DMS 273 (cell line): ENCODE measurements around the gene TANGO6.

Source experiments
- DNase-seq: peaks from one replicate; lab custom pipeline; 2025; ENCODE audit not compliant: unreplicated experiment; lab: John Stamatoyannopoulos, UW

TANGO6 gene

GRCh38 chr16:68860978-68861892, 17.9 kb downstream of the TANGO6 start:
- no peak for DNase-seq

DNA sequence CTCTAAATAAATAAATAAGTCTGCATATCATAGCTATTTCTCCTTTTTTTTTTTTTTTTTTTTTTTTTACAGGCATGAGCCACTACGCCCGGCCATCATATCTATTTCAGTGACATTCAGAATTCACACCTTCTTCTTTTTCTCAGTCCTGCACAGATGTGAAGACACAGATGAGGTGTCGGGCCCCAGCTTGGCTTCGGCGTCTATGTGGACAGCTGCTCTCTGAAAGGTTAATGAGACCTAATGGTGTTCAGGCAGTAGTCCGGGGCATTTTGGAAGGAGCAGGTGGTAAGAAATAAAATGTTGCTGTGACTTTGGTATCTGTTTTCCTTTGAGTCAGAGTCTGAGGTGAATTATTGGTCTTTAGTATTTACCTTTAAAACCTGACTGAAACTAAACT, 23.6 kb downstream of the TANGO6 start:
- peak; percentile 26 for DNase-seq

- no peak for DNase-seq
Measured at GRCh38 chr16:68869492-68870088, 26.3 kb downstream of the TANGO6 start.

DNA sequence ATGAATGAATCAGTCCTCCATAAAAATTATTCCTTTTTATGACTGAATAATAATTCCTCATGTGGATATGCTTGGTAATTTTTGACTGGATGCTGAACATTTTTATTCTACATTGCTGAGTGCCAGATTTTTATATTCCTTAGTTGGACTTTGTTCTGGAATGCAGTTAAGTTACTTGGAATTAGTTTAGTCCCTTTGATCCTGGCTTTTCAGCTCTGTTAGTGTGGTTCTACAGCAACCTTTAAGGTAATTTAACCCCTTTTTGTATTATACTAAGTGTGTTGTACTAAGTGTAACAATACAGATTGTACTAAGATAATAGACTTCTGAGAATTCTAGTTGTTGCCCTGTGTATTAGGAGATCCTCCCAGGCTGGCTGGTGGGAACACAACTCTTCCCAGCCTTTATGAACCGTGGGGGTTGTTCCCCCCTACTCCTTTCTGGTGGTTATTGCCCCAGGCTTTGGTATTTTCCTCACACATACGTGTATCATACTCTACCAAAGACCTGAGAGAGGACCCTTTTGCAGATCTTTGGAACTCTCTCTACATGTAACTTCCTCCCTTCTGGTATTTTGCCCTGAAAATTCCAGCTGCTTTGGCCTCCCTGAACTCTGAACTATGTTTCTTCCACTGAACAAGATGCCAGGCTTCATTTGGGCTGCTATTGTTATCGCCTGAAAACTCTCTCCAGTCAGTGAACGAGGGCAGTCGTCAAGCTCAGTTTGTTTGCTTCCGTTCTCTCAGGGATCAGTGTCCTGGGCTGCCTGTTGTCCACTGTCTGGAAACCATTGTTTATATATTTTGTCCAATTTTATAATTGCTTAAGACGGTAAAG, 30.5 kb downstream of the TANGO6 start:
- no peak for DNase-seq

DNA sequence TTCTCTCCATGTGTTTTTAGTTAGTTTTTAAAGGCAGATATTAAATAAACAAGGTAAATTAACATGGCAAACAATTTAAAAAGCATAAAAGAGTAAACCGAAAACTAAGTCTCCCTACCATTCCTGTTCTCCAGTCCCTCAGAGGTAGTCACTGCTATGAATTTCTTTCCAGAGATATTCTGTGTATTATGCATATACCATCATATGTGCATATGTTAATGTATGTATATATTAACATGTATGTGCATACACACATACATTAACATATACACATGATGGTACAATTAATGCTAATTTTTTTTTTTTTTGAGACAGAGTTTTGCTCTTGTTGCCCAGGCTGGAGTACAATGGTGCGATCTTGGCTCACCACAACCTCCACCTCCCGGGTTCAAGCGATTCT, 32.5 kb downstream of the TANGO6 start:
- DNase-seq: no peak

- no peak for DNase-seq
Measured at GRCh38 chr16:68883685-68884084, 40.4 kb downstream of the TANGO6 start.

DNA sequence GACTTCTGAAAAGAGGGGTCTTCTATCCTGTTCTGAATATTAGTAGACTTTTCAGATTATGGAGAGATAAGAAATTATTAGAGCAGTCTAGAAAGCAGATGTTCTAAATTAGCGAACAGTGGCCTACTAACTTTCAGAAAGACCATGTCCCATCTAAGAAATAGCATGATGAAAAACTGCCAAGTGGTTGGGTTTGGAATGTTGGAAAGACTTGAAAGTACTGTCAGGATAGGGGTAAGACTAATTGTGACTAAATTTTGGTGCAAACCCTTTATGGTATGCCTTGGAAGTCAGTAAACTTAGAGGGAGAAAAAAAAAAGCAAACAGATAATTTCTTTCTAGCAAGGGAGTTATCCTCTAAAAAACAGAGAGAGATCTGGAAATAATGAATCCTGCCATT, 41.1 kb downstream of the TANGO6 start:
- no peak for DNase-seq

GRCh38 chr16:68884861-68885720, 41.8 kb downstream of the TANGO6 start:
- peak; percentile 16 for DNase-seq

- no peak for DNase-seq
Measured at GRCh38 chr16:68887107-68887506, 43.8 kb downstream of the TANGO6 start.

DNA sequence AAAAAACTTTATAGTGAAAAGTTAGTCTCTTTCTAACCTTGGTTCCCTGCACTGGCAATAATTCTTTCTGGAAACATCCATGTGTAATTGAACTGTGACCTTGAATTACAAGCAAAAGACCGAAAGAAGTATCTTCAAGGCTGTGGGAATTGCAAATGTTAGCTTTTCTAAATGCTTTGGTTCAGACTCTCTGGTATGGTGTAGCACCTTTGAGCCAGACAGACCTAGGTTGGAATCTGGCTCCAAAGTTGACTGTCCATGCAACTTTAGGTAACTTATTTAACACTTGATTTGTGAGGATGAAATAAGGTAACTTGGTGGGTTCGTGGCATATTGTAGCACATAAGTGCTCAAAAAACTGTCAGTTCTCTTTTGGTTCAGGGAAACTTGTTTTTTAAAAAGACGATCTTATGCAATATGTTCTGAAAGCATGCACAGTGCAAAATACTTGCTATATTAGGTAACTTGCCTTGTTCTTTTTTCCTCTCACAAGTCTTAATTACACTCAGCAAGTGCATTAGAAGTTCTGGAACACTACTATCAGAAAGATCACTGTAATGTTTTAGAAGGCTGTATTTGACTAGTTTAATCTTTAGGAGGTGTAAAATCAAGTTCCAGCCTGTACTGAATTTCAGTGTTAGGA, 46.3 kb downstream of the TANGO6 start:
- no peak for DNase-seq

DNA sequence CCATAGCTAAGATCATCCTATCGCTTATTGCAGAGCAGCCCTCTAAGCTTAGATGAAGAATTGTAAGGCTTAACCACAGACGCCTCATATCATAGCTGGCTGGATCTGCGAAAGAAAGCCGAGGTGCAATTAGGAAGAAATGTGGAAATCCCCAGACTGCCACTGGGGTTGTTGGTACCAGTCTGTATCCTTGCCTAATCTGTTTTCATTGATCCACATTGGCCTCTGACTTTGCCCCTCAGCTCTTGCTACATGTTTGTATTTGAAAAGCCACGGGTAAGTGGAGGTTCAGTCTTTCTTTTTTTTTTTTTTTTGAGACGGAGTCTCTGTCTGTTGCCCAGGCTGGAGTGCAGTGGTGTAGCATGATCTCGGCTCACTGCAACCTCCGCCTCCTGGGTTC, 48.9 kb downstream of the TANGO6 start:
- DNase-seq: no peak

DNA sequence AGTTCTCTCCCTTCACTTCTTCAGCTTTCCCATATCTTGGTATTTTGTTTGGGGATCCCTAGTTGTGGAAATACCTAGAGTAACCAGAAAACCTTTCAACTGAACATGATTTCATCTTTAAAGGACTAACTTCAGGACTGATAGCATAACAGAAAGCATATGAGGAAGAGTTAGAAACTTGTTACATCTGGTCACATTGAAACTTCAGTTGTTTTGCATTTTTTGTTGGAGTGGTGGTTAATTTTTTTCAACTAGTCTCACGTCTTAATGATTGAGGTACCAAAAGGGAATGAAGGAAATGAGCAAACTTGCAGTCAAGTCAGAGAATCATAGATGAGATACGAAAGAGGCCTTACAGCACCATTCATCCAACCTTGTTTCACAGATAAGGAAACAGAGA, 49.6 kb downstream of the TANGO6 start:
- DNase-seq: no peak

- DNase-seq: peak; percentile 7
Measured at GRCh38 chr16:68893710-68894705, 50.7 kb downstream of the TANGO6 start.

GRCh38 chr16:68894714-68895113, 51.4 kb downstream of the TANGO6 start:
- no peak for DNase-seq

DNA sequence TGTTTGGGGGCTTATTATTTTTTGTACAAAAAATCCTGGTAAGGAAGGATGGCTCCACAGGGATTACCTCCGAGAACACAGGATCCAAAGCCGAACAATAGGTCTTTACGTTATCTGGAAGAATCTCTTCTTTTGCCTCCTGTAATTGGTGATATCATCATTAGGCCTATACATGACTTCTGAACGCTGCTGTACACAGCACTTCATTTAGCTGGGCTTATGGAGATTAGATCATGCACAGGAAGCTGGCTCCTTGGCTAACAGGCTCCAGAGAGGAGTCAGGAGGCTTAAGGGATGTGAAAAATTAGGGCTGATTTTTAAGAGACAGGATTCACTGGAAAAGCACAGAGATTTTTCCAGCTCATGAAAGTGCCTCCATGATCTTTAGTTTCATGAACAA, 54.7 kb downstream of the TANGO6 start:
- no peak for DNase-seq

DNA sequence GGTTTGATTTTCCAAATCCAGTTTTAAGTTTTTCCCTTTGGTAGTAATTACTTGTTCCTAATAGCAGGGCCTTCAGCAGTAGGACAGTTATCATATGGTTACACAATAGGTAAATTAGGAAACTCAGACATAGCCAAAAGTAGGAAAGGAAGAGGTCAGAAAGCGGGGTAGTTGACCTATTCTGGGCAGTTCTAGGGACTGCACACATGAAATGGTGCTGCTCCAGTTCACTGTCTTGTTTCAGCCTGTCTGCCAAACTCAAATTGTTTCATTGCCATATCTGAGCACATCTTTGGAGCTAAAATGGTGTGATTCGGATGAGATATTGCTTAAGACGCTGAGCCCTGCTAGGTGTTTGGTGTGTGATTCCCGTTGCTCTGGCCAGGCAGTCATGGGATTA, 56.7 kb downstream of the TANGO6 start:
- DNase-seq: no peak

- DNase-seq: peak; percentile 82
Measured at GRCh38 chr16:68902003-68902968, 59.0 kb downstream of the TANGO6 start.

- DNase-seq: no peak
Measured at GRCh38 chr16:68902969-68903345, 59.6 kb downstream of the TANGO6 start.
